Measurements from ENCODE around the gene VPS37D.

Gene VPS37D

GRCh38 chr7:73681031-73681430 is 13.4 kb downstream of the VPS37D start:
- DNase-seq (ENCODE audit: low spot score), result no peak

- no peak for DNase-seq (ENCODE audit: low spot score)
Observed at GRCh38 chr7:73682745-73683055, 15.1 kb downstream of the VPS37D start.

- DNase-seq (ENCODE audit: low spot score), result peak; percentile 97
Observed at GRCh38 chr7:73683056-73683787, 15.6 kb downstream of the VPS37D start, which contains the start of the genes BUD23 and DNAJC30. BUD23 (plus strand) TSS chr7:73683597; CDS start chr7:73683626, 29 bp downstream. DNAJC30 (minus strand) TSS chr7:73683453; CDS start chr7:73683423, 30 bp downstream.

GRCh38 chr7:73683788-73684693 is 16.4 kb downstream of the VPS37D start:
- no peak for DNase-seq (ENCODE audit: low spot score)

GRCh38 chr7:73685311-73685710 is 17.7 kb downstream of the VPS37D start:
- no peak for DNase-seq (ENCODE audit: low spot score)

- no peak for DNase-seq (ENCODE audit: low spot score)
Observed at GRCh38 chr7:73688288-73688687, 20.7 kb downstream of the VPS37D start.

GRCh38 chr7:73690646-73691045 is 23.0 kb downstream of the VPS37D start:
- DNase-seq (ENCODE audit: low spot score), result no peak

GRCh38 chr7:73696372-73696771 is 28.7 kb downstream of the VPS37D start:
- no peak for DNase-seq (ENCODE audit: low spot score)

GRCh38 chr7:73698410-73698809 is 30.8 kb downstream of the VPS37D start:
- no peak for DNase-seq (ENCODE audit: low spot score)

- no peak for DNase-seq (ENCODE audit: low spot score)
Observed at GRCh38 chr7:73699370-73700068, 31.9 kb downstream of the VPS37D start.

GRCh38 chr7:73700069-73700423 is 32.4 kb downstream of the VPS37D start:
- DNase-seq (ENCODE audit: low spot score), result no peak

GRCh38 chr7:73700581-73701134 is 33.0 kb downstream of the VPS37D start:
- no peak for DNase-seq (ENCODE audit: low spot score)

- DNase-seq (ENCODE audit: low spot score), result no peak
Observed at GRCh38 chr7:73701357-73701995, 33.8 kb downstream of the VPS37D start.

- no peak for DNase-seq (ENCODE audit: low spot score)
Observed at GRCh38 chr7:73702226-73702625, 34.6 kb downstream of the VPS37D start.

- no peak for DNase-seq (ENCODE audit: low spot score)
Observed at GRCh38 chr7:73702665-73703064, 35.0 kb downstream of the VPS37D start.

GRCh38 chr7:73703225-73703624 is 35.6 kb downstream of the VPS37D start:
- DNase-seq (ENCODE audit: low spot score), result no peak

GRCh38 chr7:73703757-73704639 is 36.4 kb downstream of the VPS37D start:
- no peak for DNase-seq (ENCODE audit: low spot score)

- DNase-seq (ENCODE audit: low spot score), result no peak
Observed at GRCh38 chr7:73704640-73705550, 37.3 kb downstream of the VPS37D start.

GRCh38 chr7:73705551-73705920 is 37.9 kb downstream of the VPS37D start:
- no peak for DNase-seq (ENCODE audit: low spot score)
